Activated CD4-positive, CD25-positive, alpha-beta regulatory T cell treated with anti-CD3 and anti-CD28 coated beads, Interleukin-2, amount 50 U/mL, for 16 hours (primary cell): ENCODE data around the gene HERPUD1.
"Not testable (repeated sequence)": the region's sequence is repeated elsewhere in the genome, so short reads cannot be mapped to it uniquely, and the experiment has no call there.

ENCODE experiments used
- DNase-seq: peaks from one replicate; pipeline ENCODE4 v3.0.0-alpha.2; 2020; ENCODE audit warnings: low read depth, low spot score

The HERPUD1 gene, protein sequence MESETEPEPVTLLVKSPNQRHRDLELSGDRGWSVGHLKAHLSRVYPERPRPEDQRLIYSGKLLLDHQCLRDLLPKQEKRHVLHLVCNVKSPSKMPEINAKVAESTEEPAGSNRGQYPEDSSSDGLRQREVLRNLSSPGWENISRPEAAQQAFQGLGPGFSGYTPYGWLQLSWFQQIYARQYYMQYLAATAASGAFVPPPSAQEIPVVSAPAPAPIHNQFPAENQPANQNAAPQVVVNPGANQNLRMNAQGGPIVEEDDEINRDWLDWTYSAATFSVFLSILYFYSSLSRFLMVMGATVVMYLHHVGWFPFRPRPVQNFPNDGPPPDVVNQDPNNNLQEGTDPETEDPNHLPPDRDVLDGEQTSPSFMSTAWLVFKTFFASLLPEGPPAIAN

DNA sequence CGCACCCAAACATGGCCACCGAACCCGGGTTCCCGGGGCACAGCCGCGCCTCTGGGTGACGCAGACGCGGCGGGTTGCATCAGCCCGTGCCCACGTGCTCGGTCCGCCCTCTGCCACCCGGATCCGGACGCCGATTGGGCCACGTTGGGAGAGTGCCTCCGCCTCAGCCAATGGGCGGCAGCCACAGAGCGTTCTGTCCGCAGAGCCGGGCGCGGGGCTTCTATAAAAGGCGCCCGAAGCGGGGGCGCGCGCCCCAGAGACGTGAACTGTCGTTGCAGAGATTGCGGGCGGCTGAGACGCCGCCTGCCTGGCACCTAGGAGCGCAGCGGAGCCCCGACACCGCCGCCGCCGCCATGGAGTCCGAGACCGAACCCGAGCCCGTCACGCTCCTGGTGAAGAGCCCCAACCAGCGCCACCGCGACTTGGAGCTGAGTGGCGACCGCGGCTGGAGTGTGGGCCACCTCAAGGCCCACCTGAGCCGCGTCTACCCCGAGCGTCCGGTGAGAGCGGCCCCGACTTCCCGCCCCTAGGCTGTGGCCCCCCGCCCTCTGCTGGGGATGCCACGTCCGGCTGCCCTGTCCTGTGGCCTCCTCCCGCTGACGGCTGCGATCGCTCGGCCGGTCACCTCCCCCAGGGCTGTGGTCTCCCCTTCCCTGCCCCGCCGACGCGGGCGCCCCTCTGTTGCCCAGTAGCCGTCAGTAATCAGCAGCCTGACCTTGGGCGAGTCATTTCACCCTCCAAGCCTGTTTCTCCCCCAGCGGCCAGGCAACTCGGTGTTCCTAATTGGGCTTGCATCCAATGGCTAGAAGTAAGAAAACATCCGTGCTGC, at the start of gene HERPUD1:
HERPUD1 (plus strand) TSS at position 251 of the 829 bp plus-strand sequence; CDS start at position 354, 103 bp downstream.
- peak; percentile 98 for DNase-seq

DNA sequence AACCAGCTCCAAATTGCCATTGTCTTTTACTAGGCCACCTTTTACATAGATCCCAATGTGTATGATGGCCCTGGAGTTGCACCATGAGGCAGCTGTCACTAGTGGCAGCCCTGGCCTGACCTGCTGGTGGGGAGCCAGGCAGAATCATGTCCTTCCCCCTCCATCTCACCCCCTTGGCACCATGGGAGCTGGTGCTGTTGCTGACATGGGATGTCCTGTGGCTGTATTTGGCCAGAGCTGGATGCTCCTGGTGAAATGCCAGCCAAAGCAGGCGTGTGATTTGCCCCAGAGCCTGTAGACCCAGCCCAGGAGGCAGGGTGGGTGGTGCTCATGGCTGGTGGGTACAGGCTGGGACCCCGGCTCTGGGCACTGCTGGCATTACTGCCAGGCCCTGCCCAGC, 48.4 kb upstream of the HERPUD1 start:
- no peak for DNase-seq

DNA sequence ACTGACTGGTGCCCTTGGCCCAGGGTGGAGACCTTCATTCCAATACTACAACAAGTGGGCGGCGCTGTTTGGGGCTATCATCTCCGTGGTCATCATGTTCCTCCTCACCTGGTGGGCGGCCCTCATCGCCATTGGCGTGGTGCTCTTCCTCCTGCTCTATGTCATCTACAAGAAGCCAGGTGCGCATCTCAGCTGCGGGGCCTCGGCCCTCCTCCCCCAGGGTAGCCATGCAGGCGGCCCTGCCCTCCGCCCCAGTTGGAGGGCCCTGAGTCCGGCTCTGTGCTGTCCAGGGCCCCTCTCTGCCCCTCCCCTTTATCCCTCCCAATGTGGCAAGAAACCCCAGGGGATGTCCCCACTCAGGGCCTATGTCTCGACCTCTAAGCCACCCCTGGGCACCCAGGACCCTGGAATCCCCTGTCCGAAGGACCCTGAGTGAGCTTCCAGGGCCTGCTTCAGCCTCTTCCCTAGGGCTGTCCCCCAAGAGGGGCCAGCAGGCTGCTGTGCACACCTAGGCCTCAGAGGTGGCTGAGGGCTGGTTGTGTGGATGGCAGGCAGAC, 47.8 kb upstream of the HERPUD1 start:
- no peak for DNase-seq

DNA sequence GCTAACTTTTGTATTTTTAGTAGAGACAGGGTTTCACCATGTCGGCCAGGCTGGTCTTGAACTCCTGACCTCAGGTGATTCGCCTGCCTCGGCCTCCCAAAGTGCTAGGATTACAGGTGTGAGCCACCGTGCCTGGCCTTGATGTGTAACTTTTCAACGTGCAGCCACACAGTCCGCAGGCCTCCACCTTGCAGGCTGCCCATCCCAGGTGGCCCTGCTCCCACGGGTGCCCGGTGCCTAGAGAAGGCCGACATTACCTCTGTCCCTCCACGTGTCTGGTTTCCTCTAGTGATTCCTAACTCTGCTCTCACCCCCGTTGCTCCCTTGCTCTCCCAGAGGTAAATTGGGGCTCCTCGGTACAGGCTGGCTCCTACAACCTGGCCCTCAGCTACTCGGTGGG, 47.0 kb upstream of the HERPUD1 start:
- not testable (repeated sequence) for DNase-seq

DNA sequence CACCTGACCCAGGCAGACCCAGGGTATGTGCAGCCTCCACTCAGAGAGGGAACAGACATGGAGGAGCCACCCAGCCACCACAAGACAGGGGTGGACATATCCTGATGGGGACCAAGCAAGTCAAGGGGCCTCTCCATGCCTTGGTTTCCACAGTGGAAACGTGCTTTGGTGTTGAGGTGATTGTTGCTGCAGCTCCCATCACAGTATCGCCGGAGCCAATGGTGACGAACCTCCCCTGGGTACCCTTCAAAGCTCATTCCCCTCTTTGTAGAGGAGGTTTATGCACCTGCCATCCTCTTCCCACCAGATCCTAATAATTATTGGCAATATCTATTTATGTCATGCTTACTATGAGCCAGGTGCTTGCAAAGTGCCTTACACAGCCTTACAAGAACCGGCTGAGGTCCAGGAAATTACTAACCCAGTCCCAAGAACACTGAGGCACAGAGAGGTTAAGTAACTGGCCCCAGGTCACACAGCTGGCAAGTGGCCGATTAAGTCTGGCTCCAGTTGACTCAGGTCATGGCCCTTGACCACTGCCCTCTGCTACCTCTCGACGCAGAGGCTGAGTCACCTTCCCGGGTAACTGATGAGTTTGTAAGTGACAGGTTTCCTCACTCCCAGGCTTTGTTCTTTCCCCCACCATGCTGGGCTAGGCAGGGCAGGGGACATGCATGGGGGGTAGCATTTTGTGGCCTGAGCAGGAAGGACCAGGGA, 46.3 kb upstream of the HERPUD1 start:
- DNase-seq = no peak

DNA sequence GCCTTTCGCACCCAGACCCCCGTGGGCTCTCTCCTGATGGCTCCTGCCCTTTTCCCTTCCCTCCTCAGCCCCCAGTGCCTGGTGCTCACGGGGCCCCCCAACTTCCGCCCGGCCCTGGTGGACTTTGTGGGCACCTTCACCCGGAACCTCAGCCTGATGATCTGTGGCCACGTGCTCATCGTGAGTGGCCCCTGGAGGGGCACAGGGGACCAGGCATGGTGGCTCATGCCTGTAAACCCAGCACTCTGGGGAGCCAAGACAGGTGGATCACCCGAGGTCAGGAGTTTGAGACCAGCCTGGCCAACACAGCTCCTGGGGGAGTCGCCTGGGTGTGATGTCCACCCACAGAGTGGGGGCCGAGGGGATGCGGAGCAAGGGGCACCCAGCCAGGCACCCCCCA, 45.6 kb upstream of the HERPUD1 start:
- no peak for DNase-seq

DNA sequence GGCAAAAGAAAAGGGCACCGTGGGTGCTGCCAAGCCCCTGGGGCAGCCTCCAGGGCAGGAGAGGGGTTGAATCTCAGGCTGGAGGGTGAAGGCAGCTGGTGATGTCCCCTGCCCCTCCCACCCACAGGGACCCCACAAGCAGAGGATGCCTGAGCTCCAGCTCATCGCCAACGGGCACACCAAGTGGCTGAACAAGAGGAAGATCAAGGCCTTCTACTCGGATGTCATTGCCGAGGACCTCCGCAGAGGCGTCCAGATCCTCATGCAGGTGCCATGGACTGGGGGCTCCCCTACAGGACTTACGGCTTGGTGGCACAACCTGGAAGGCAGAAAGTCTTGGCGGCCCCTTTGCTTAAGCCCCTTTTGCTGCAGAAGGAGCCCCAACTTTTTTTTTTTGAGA, 45.1 kb upstream of the HERPUD1 start:
- no peak for DNase-seq

DNA sequence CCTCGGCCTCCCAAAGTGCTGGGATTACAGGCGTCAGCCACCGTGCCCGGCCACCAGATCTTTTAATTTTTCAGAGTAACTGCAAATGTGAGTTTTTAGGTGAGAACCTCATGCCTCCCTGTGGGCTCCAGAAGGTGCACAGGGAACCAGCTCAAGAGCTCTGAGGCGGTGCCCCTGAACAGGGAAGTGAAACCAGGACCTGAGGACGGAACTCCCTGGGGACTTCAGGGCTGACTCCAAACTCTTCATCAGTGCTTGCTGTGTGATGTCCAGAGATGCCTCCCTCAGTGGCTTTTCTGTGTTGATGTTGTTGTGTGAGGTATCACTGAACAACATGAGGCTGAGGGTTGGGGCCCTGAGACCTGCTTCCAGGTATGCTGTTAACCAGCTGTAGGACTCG, 43.1 kb upstream of the HERPUD1 start:
- DNase-seq = no peak

DNA sequence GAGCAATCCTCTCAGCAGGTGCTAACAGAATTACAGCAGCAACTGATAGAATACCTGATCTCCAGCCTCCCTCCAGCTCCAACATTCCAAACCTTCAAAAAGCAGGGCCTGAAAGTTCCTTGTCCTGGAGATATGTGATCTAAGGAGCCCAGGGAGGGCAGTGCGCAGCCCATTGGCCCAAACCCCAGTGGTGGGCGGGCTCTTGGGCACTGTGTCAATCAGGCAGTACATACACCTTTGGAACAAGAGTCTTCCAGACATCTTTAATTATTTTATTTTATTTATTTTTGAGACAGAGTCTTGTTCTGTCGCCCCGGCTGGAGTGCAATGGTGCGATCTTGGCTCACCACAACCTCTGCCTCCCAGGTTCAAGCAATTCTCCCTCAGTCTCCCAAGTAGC, 42.7 kb upstream of the HERPUD1 start:
- no peak for DNase-seq

DNA sequence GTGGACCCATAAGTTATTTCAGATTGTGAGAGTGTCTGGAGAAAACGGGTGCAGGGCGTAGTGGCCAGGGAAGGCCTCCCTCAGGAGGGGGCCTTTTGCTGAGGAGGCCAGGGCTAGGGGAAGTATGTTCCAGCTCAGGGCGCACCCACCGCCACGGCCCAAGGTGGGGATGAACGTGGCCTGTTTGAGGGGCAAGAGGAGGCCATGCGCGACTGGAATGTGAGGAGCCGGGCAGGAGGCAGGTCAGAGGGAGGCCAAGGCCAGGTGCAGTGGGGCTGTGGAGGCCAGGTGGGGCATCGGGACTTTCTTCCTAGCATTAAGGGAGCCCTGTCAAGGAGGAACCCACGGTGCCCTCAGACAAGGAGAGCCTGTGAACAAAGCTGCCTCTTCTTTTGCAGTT, 40.3 kb upstream of the HERPUD1 start:
- DNase-seq = no peak

DNA sequence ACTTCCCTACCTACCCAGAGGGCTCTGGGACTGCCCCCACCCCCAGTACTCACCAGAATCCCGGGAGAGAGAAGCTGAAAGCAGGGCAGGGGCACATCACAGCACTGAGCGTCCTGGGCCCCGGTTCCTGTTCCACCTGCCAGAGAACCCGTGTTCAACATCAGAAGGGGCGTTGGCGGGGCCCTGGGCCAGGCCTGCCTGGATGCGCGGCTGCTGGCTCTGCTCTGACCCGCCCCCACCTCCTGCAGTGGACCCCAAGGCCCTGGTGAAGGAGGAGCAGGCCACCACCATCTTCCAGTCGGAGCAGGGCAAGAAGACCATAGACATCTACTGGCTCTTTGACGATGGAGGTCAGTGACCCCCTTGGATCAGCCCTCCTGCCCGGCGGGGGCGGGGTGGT, 39.2 kb upstream of the HERPUD1 start:
- DNase-seq = no peak

DNA sequence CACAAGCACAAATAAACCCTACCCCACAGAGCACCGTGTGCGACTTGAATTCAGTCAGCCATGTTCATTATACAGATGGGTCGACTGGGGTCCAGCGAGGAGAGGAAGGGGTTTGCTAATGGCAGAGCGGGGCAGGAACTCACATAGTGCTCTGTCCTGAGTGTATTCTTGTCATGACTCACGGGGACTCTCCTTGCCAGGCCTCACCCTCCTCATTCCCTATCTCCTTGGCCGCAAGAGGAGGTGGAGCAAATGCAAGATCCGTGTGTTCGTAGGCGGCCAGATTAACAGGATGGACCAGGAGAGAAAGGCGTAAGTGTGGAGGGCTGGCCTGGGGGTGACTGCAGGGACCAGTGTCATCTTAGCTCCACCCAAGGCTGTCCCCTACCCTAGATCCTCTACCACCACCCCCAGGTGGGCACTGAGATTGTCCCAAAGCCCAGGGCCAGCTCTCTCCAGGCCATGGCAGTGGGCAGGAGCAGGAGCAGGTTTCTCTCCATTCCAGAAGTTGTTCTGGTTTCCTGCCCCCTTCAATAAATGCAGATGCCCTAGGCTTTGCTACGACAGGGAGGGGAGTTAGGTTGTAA, 37.5 kb upstream of the HERPUD1 start:
- DNase-seq = no peak

DNA sequence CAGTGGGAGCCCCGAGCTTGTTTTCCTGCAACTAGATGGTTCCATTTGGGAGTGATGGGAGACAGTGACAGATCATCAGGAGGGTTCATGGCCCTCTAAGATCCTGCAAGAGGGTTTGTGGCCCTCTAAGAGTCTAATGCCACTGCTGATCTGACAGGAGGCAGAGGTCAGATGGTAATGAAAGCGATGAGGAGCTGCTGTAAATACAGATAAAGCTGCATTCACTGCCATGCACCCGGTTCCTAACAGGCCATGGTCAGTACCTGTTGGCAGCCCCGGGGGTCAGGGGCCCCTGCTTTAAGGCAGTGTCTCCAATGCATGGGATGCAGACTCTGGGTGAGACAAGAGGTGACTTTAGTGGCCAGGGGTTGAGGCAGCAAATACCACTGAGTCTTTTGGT, 36.1 kb upstream of the HERPUD1 start:
- DNase-seq = no peak

DNA sequence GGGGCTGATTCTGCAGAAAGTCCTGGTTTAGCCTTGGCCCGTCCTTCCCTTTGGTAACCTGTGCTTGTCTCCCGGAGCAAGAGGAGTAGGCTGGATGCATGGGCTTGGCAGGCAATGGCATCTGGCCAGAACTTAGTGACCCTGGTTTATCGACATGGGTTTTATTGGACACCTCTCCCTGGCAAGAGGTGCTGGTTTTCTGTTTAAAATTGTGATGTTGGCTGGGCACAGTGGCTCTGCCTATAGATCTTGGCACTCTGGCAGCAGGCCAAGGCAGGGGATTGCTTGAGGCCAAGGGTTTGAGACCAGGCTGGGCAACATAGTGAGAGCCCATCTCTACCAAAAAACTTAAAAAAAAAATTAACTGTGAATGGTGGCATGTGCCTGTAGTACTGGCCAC, 35.7 kb upstream of the HERPUD1 start:
- DNase-seq = no peak

DNA sequence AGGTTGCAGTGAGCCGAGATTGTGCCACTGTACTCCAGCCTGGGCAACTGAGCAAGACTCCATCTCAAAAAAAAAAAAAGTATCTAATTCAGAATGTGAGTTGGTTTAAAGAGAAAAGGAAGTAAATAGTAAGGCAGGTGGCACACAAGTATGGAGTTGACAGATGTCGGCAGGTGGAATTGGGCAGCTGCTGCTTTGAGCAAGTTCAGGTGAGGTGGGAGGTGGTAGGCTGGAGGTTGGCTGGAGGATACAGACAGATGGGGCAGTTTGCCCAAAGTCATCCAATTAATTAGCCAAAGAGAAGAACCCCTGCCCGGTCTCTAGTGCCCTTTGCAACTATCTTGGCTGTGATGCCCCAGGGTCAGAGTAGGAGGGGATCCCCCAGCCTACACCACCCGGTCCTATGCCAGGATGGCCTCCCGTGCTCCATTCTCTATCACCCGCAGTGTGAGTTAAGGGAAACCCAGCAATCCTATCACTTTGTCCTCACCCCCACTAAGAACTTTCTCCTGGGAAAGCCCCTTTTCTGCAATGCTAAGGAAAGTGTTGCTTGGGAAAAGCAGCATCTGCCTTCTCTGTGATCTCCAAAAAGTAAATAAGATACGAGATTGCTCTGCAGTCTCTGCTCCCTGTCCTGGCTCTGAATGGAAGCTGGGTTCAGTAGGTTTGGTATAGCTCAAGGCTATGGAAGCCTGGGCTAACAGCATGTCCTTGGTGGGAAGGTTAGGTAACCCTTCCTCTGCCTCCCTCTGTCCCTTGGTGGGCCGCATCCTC, 34.7 kb upstream of the HERPUD1 start:
- DNase-seq = no peak

DNA sequence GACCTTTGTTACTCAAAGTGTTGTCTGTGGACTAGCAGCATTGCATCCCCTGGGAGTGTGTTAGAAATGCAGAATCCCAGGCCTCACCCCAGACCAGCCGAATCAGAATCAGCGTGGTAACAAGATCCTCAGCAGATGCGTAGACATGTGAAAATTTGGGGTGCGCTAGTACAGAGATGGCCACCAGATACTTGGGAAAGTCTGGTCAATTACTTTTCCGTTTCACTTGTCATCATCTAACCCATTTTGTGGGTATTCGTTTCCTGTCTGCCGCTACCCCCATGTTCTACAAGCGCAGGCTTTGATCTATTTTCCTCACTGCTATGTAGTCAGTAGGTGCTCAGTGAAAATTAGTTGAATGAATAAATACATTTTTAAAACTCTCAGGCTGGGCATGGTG, 33.1 kb upstream of the HERPUD1 start:
- DNase-seq = no peak

DNA sequence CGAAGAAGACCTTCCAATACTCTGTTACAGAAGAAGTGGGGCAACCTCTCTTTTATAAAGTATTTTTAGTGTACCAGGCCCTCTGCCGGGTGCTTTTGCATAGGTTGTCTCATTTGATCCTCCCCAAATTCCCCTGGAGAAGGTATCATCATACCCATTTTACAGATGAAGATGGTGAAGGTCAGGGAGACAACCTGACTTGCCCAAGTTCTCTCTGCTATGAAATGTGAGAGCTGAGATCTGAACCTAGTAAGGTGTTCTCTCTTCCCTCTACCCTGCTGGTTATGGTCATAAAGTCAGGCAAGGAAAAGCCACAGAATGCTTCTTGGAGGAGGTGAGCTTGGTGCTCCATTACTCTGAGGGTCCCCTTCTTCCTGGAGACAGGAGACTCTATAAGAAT, 28.1 kb upstream of the HERPUD1 start:
- no peak for DNase-seq

DNA sequence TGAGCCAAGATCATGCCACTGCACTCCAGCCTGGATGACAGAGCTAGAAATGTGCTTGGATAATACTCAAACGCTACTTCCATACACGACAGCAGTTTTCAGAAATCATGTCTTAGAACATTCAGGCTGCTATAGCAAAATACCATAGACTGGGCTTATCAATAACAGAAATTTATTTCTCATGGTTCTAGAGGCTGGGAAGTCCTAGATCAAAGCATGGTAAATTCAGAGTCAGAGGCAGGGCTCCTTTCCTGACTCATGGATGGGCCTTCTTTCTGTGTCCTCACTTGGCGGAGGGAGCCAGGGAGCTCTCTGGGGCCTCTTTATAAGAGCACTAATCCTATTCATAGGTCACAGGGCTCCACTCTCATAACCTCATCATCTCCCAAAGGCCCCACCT, 24.5 kb upstream of the HERPUD1 start:
- DNase-seq = no peak

DNA sequence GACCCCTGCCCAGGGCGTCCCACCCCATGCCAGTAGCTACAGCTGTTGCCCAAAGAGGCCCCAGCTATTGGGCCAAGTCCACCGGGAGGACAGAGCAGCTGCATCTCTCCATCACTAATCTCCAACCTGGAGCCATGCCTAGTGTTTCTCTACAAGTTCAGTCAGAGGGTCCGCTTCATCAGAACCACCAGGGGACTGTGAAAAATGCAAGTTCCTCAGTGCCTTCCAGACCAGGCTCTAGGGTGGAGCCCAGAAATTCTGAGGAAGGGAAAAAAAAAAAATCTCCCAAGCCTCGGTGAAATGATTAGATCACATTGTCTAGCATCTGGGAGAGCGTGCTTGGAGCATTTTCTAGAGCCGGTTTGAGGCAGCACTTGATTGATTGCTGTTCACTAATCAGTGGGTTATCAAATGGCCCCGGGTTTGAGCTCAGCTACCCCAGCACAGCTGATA, 22.4 kb upstream of the HERPUD1 start:
- no peak for DNase-seq

DNA sequence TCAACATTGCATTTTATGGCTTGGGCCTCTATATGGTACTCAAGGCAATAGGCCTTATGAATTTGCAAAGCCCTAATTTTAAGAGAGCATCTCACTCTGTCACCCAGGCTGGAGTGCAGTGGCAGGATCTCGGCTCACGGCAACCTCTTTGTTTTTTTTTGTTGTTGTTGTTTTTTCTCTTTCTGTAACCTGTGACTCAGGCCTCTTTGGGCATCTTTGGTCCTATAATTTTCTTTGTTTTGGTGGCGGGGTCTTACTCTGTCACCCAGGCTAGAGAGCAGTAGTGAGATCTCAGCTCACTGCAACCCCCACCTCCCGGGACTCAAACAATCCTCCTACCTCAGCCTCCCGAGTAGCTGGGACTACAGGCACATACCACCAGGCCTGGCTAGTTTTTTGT, 21.8 kb upstream of the HERPUD1 start:
- no peak for DNase-seq
